ENCODE measurements around the gene RNU5B-1.

The RNU5B-1 gene

DNA sequence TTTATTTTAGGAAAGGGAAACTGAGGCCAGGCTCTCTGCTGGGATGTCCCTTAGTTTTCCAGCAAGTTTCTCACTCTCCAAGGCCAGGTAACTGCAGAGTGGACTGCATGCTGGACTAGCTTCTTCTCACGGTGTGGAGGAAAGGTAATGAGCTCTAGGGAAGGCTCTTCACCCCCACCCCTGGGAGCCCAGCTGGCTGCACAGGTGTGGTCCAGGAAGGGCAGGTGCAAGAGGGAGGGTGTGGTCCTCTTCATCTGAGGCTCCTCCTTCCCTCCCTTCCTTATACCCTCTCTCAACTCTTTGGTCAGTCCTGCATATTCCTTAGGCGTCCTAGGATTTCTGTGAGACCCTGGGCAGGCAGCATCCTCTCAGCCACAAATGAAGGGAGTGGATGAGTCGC lies 33.9 kb downstream of the RNU5B-1 start:
- H3K9me2 ChIP-seq (replicated peaks; ENCODE audit: insufficient read depth, low read length) = no peaks in the 10 kb centered on the region
- no peak overlapping the region for H3K9ac ChIP-seq (ENCODE audit: low read length)
- no peak overlapping the region for H3K4me3 ChIP-seq (ENCODE audit: insufficient read depth, low read length, poor library complexity, severe bottlenecking)
- no peak overlapping the region for H3K4me2 ChIP-seq (ENCODE audit: low read depth, low read length, poor library complexity, severe bottlenecking)
- H3K9me3 ChIP-seq (ENCODE audit: insufficient read depth, low read length) = no peaks in the 10 kb centered on the region
- no peaks in the 10 kb centered on the region for H3F3A ChIP-seq (ENCODE audit: insufficient read depth)
- no peaks in the 10 kb centered on the region for H3K79me2 ChIP-seq (ENCODE audit: insufficient read depth, low read length)
- no peak overlapping the region for H2AFZ ChIP-seq (ENCODE audit: low read depth, low read length, severe bottlenecking)
- no peaks in the 10 kb centered on the region for H4K20me1 ChIP-seq (ENCODE audit: low read depth, low read length)
- TF ChIP-seq, protein P1, sequence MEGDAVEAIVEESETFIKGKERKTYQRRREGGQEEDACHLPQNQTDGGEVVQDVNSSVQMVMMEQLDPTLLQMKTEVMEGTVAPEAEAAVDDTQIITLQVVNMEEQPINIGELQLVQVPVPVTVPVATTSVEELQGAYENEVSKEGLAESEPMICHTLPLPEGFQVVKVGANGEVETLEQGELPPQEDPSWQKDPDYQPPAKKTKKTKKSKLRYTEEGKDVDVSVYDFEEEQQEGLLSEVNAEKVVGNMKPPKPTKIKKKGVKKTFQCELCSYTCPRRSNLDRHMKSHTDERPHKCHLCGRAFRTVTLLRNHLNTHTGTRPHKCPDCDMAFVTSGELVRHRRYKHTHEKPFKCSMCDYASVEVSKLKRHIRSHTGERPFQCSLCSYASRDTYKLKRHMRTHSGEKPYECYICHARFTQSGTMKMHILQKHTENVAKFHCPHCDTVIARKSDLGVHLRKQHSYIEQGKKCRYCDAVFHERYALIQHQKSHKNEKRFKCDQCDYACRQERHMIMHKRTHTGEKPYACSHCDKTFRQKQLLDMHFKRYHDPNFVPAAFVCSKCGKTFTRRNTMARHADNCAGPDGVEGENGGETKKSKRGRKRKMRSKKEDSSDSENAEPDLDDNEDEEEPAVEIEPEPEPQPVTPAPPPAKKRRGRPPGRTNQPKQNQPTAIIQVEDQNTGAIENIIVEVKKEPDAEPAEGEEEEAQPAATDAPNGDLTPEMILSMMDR (IDR thresholded peaks at IDR 0.05; ENCODE audit: insufficient read depth, low read length, poor library complexity, severe bottlenecking) = no peak
- no peak for TF ChIP-seq EZH2phosphoT487 (conservative IDR thresholded peaks at IDR 0.05; ENCODE audit: low read length)
- no peaks in the 10 kb centered on the region for H3K27me3 ChIP-seq (ENCODE audit: low read length)
- no peak overlapping the region for H3K27ac ChIP-seq (ENCODE audit: low read depth, low read length)
- no peaks in the 10 kb centered on the region for H3K36me3 ChIP-seq (ENCODE audit: low read length)

DNA sequence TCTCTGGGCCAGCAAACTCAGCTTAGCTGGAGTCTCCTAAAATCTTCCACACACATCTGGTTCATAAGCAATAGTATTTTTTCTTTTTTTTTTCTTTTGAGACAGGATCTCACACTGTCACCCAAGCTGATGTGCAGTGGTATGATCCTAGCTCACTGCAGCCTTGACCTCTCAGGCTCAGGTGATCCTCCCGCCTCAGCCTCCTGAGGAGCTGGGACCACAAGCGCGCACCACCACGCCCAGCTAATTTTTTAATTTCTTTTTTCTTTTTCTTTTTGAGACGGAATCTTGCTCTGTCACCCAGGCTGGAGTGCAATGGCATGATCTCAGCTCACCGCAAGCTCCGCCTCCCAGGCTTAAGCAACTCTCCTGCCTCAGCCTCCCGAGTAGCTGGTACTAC lies 34.3 kb downstream of the RNU5B-1 start:
- Histone ChIP-seq H3K9ac (ENCODE audit: low read length) (no peak overlapping the region), H3K27me3 (ENCODE audit: low read length) (no peaks in the 10 kb centered on the region), H3K9me2 (replicated peaks; ENCODE audit: insufficient read depth, low read length) (no peaks in the 10 kb centered on the region), H3K27ac (ENCODE audit: low read depth, low read length) (no peak overlapping the region), H3K9me3 (ENCODE audit: insufficient read depth, low read length) (no peaks in the 10 kb centered on the region), H4K20me1 (ENCODE audit: low read depth, low read length) (no peaks in the 10 kb centered on the region), H3F3A (ENCODE audit: insufficient read depth) (no peaks in the 10 kb centered on the region), H3K36me3 (ENCODE audit: low read length) (no peaks in the 10 kb centered on the region), H3K4me3 (ENCODE audit: insufficient read depth, low read length, poor library complexity, severe bottlenecking) (no peak overlapping the region), H3K4me2 (ENCODE audit: low read depth, low read length, poor library complexity, severe bottlenecking) (no peak overlapping the region), H2AFZ (ENCODE audit: low read depth, low read length, severe bottlenecking) (no peak overlapping the region), H3K79me2 (ENCODE audit: insufficient read depth, low read length) (no peaks in the 10 kb centered on the region)
- no peak for TF ChIP-seq EZH2phosphoT487 (conservative IDR thresholded peaks at IDR 0.05; ENCODE audit: low read length)
- TF ChIP-seq, protein P1 (IDR thresholded peaks at IDR 0.05; ENCODE audit: insufficient read depth, low read length, poor library complexity, severe bottlenecking) = no peak

DNA sequence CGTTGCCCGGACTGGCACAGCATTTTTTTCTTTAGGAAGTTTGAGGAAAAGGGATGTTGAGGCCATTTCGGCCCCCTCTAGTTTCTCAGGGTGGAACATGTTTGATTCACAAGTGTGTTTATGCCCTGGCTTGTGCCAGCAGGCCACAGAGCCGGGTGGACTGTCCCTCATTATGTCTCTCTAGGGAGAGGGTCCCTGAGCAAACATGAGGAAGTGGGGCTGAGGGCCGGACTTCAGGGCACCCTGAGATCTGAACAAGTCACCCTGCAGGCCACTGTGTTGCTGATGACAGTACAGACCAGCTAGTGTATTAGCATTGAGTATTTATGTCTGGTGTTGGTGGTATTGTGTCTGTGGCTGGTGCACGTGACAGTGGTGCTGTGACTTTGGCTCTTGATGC lies 34.9 kb downstream of the RNU5B-1 start:
- Histone ChIP-seq H3K9me2 (replicated peaks; ENCODE audit: insufficient read depth, low read length) (no peaks in the 10 kb centered on the region), H3K36me3 (ENCODE audit: low read length) (no peaks in the 10 kb centered on the region), H3K9ac (ENCODE audit: low read length) (no peak overlapping the region), H2AFZ (ENCODE audit: low read depth, low read length, severe bottlenecking) (no peak overlapping the region), H3K79me2 (ENCODE audit: insufficient read depth, low read length) (no peaks in the 10 kb centered on the region), H3K27ac (ENCODE audit: low read depth, low read length) (no peak overlapping the region), H3K27me3 (ENCODE audit: low read length) (no peaks in the 10 kb centered on the region), H3K4me3 (ENCODE audit: insufficient read depth, low read length, poor library complexity, severe bottlenecking) (no peak overlapping the region), H3F3A (ENCODE audit: insufficient read depth) (no peaks in the 10 kb centered on the region), H3K9me3 (ENCODE audit: insufficient read depth, low read length) (no peaks in the 10 kb centered on the region), H4K20me1 (ENCODE audit: low read depth, low read length) (no peaks in the 10 kb centered on the region), H3K4me2 (ENCODE audit: low read depth, low read length, poor library complexity, severe bottlenecking) (no peak overlapping the region)
- TF ChIP-seq, protein P1 (IDR thresholded peaks at IDR 0.05; ENCODE audit: insufficient read depth, low read length, poor library complexity, severe bottlenecking) = no peak
- TF ChIP-seq EZH2phosphoT487 (conservative IDR thresholded peaks at IDR 0.05; ENCODE audit: low read length) = no peak

All from SU-DHL-6 (cell line).